Measurements from ENCODE around the gene PADI1. TPM values are rescaled to one million over a fixed set of nuclear protein-coding genes. Genes with fewer than 3 reads are reported as not detected.

PADI1 gene
- polyA plus RNA-seq, 1 of the 3 experiments (the other 2 are of a cell fraction) = 0.26 TPM

DNA sequence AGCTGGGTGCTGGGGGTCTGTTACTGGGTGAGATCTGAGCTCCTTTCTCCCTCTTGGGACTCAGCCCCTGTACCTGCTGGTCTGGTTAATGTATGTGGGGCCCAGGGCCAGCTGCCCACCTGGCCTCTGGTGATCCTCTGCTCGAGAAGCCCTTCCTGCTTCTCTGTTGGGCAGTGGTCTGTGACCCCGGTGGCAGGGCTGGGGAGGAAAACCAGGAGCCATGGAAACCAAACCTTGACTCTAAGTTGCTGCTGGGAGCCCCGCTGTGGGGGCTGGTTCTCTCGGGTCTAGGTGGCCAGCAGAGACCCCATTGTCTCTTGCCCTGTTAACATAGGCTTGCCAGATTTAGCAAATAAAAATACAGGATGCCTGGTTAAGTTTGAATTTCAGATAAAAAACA, 1.3 kb downstream of the PADI1 start:
- H2AFZ ChIP-seq (ENCODE audit: low read depth) = no peak overlapping the region
- no peak overlapping the region for H3K9ac ChIP-seq
- H3K4me3 ChIP-seq (ENCODE audit: low read depth in 2 of 2, low read length in 1 of 2) = no peak overlapping the region
- H3K9me3 ChIP-seq = no peaks in the 10 kb centered on the region
- no peaks in the 10 kb centered on the region for H4K20me1 ChIP-seq (ENCODE audit: insufficient read depth)
- H3K36me3 ChIP-seq (replicated peaks in 1 of 2; ENCODE audit: control insufficient read depth in 1 of 2, insufficient read depth in 2 of 2, low read length in 1 of 2) = no peaks in the 10 kb centered on the region
- no peak overlapping the region for H3K4me2 ChIP-seq
- H3K9me2 ChIP-seq = no peaks in the 10 kb centered on the region
- 94% methylated on average over 2 of the region's 4 CpGs for WGBS (ENCODE audit: low lambda C conversion rate)
- no peaks in the 10 kb centered on the region for H3K79me2 ChIP-seq (ENCODE audit: insufficient read depth)
- H3F3A ChIP-seq (replicated peaks; ENCODE audit: insufficient read depth) = peaks cover 5% of the 10 kb centered on the region
- H3K4me1 ChIP-seq (ENCODE audit: control insufficient read depth in 1 of 2, insufficient read depth in 2 of 2, low read depth in 1 of 2, low read length in 1 of 2) = peaks cover 0 to 11% of the 10 kb centered on the region in 2 experiments; a peak in 1 of 4 replicates
- H3K27me3 ChIP-seq (ENCODE audit: insufficient read depth) = no peaks in the 10 kb centered on the region
- ChIA-PET POLR2A (no interaction called here), CTCF (interaction anchor here (0.7 to 2.4 kb wide), 6 partner anchors 10 to 85 kb away, joined by 3 to 19 read pairs (median 3); no protein-coding TSS in a partner anchor)
- no peak overlapping the region for H3K27ac ChIP-seq (ENCODE audit: low read depth in 2 of 2, low read length in 1 of 2)
- no peak for DNase-seq
- TF ChIP-seq, protein P1, sequence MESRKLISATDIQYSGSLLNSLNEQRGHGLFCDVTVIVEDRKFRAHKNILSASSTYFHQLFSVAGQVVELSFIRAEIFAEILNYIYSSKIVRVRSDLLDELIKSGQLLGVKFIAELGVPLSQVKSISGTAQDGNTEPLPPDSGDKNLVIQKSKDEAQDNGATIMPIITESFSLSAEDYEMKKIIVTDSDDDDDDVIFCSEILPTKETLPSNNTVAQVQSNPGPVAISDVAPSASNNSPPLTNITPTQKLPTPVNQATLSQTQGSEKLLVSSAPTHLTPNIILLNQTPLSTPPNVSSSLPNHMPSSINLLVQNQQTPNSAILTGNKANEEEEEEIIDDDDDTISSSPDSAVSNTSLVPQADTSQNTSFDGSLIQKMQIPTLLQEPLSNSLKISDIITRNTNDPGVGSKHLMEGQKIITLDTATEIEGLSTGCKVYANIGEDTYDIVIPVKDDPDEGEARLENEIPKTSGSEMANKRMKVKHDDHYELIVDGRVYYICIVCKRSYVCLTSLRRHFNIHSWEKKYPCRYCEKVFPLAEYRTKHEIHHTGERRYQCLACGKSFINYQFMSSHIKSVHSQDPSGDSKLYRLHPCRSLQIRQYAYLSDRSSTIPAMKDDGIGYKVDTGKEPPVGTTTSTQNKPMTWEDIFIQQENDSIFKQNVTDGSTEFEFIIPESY (IDR thresholded peaks at IDR 0.05; ENCODE audit: borderline replicate concordance, low read depth) = no peak
- TF ChIP-seq USF1 (IDR thresholded peaks at IDR 0.05; ENCODE audit: borderline replicate concordance, low read depth) (no peak), FOXM1 (IDR thresholded peaks at IDR 0.05; ENCODE audit: low read depth) (no peak), FOXJ3 (CRISPR knock-in tag; IDR thresholded peaks at IDR 0.05) (no peak), EP300 (IDR thresholded peaks at IDR 0.05; ENCODE audit: borderline replicate concordance in 1 of 2, low read depth in 1 of 2, low read length in 1 of 2) (no peak), MEF2A (IDR thresholded peaks at IDR 0.05; ENCODE audit: borderline replicate concordance, low read depth) (no peak), TCF12 (IDR thresholded peaks at IDR 0.05) (no peak), IRF3 (IDR thresholded peaks at IDR 0.05; ENCODE audit: low read depth, low read length) (no peak), TEAD4 (IDR thresholded peaks at IDR 0.05; ENCODE audit: borderline replicate concordance, insufficient read depth) (no peak), GABPA (IDR thresholded peaks at IDR 0.05; ENCODE audit: low read depth) (no peak), RAD21 (IDR thresholded peaks at IDR 0.05; ENCODE audit: low read length) (no peak), ELF1 (IDR thresholded peaks at IDR 0.05) (no peak), GATA2 (CRISPR knock-in tag; IDR thresholded peaks at IDR 0.05) (no peak), TAF1 (IDR thresholded peaks at IDR 0.05; ENCODE audit: borderline replicate concordance, low read depth, low read length) (no peak), SMC3 (IDR thresholded peaks at IDR 0.05; ENCODE audit: low read depth, low read length) (no peak), JUND (IDR thresholded peaks at IDR 0.05) (no peak), EZH2phosphoT487 (IDR thresholded peaks at IDR 0.05; ENCODE audit: borderline replicate concordance, low read depth) (no peak), CTCF (IDR thresholded peaks at IDR 0.05) (no peak)
- TF ChIP-seq, protein P2, sequence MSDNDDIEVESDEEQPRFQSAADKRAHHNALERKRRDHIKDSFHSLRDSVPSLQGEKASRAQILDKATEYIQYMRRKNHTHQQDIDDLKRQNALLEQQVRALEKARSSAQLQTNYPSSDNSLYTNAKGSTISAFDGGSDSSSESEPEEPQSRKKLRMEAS (IDR thresholded peaks at IDR 0.05; ENCODE audit: low read depth) = no peak
- TF ChIP-seq, protein P3, sequence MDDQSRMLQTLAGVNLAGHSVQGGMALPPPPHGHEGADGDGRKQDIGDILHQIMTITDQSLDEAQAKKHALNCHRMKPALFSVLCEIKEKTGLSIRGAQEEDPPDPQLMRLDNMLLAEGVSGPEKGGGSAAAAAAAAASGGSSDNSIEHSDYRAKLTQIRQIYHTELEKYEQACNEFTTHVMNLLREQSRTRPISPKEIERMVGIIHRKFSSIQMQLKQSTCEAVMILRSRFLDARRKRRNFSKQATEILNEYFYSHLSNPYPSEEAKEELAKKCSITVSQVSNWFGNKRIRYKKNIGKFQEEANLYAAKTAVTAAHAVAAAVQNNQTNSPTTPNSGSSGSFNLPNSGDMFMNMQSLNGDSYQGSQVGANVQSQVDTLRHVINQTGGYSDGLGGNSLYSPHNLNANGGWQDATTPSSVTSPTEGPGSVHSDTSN (IDR thresholded peaks at IDR 0.05) = no peak

Data from SK-N-SH (cell line).